OCI-LY1 (cell line): Measurements from ENCODE around the gene SLC13A5.
A peak's percentile ranks its signal among the peaks of the same experiment; 100 is the strongest.

ENCODE experiments used
- H2AFZ ChIP-seq: fragments of 200-600 bp; sonication (generic), shearing (Covaris generic); 2 replicates; pipeline ENCODE4 v1.6.0; 2014; ENCODE audit warnings: antibody characterized with exemption, mild to moderate bottlenecking, low read length
- H3F3A ChIP-seq: fragments of 200-600 bp; sonication (generic), shearing (Covaris generic); 2 replicates; pipeline ENCODE4 v1.6.0; 2014; ENCODE audit warnings: mild to moderate bottlenecking, antibody characterized with exemption, low read length, moderate library complexity; ENCODE audit not compliant: insufficient read depth
- H3K27ac ChIP-seq: fragments of 200-600 bp; sonication (generic); 2 replicates; pipeline ENCODE4 v1.5.1; 2014; ENCODE audit warnings: low read length, mixed run types, mild to moderate bottlenecking, low read depth; ENCODE audit not compliant: poor library complexity, severe bottlenecking
- H3K27me3 ChIP-seq: fragments of 200-600 bp; sonication (generic); 2 replicates; pipeline ENCODE4 v1.6.0; 2014; ENCODE audit warnings: antibody characterized with exemption, mild to moderate bottlenecking, low read length, moderate library complexity; ENCODE audit not compliant: insufficient read depth
- H3K36me3 ChIP-seq: fragments of 200-600 bp; sonication (generic); 2 replicates; pipeline ENCODE4 v1.6.1; 2014; ENCODE audit warnings: mild to moderate bottlenecking, antibody characterized with exemption, low read length, moderate library complexity, mixed read lengths; ENCODE audit not compliant: insufficient read depth
- H3K4me1 ChIP-seq: fragments of 200-600 bp; sonication (generic); 2 replicates; pipeline ENCODE4 v1.5.1; 2014; ENCODE audit warnings: mild to moderate bottlenecking, low read length, moderate library complexity; ENCODE audit not compliant: insufficient read depth, severe bottlenecking
- H3K4me2 ChIP-seq: fragments of 200-600 bp; sonication (generic), shearing (Covaris generic); 2 replicates; pipeline ENCODE4 v1.6.1; 2014; ENCODE audit warnings: low read length
- H3K4me3 ChIP-seq: fragments of 200-600 bp; sonication (generic); 2 replicates; pipeline ENCODE4 v1.5.1; 2014; ENCODE audit warnings: low read length, low read depth, mild to moderate bottlenecking, mixed read lengths; ENCODE audit not compliant: poor library complexity, severe bottlenecking
- H3K79me2 ChIP-seq: fragments of 200-600 bp; shearing (Covaris generic); 2 replicates; pipeline ENCODE4 v1.6.1; 2016; ENCODE audit warnings: mixed run types, low read length, mixed read lengths; ENCODE audit not compliant: insufficient read depth
- H3K9ac ChIP-seq: fragments of 200-600 bp; sonication (generic), shearing (Covaris generic); 2 replicates; pipeline ENCODE4 v1.6.1; 2014; ENCODE audit warnings: mild to moderate bottlenecking, low read length, mixed read lengths
- H3K9me2 ChIP-seq: fragments of 200-600 bp; sonication (generic), shearing (Covaris generic); 2 replicates; pipeline ENCODE4 v1.6.1; 2014; ENCODE audit warnings: low read depth, mild to moderate bottlenecking, low read length, mixed read lengths
- H3K9me3 ChIP-seq: fragments of 200-600 bp; shearing (Covaris generic); 2 replicates; pipeline ENCODE4 v1.6.1; 2014; ENCODE audit warnings: low read length, mixed read lengths
- H4K20me1 ChIP-seq: fragments of 200-600 bp; sonication (generic), shearing (Covaris generic); 2 replicates; pipeline ENCODE4 v1.6.0; 2016; ENCODE audit warnings: mild to moderate bottlenecking, low read length; ENCODE audit not compliant: insufficient read depth
- EZH2 ChIP-seq: fragments of 200-600 bp; sonication (generic), shearing (Covaris generic); IDR thresholded peaks from 2 replicates; pipeline ENCODE4 v1.8.0; 2017; ENCODE audit warnings: borderline replicate concordance, mixed run types, mild to moderate bottlenecking, antibody characterized with exemption, low read length, moderate library complexity, mixed read lengths
- TF ChIP-seq, protein P1 (sequence below): fragments of 200-600 bp; sonication (generic), shearing (Covaris generic); IDR thresholded peaks from 2 replicates; pipeline ENCODE4 v1.5.1; 2017; ENCODE audit warnings: mild to moderate bottlenecking, antibody characterized with exemption, low read length, moderate library complexity, mixed read lengths

Gene SLC13A5

GRCh38 chr17:6702567-6703215 is 10.5 kb downstream of the SLC13A5 start:
- H3K9me2 ChIP-seq, result no peaks in the 10 kb centered on the region
- no peak overlapping the region for H3K9ac ChIP-seq
- no peaks in the 10 kb centered on the region for H3K9me3 ChIP-seq
- H2AFZ ChIP-seq, result no peak overlapping the region
- no peak overlapping the region for H3K27ac ChIP-seq
- no peaks in the 10 kb centered on the region for H3K79me2 ChIP-seq
- no peaks in the 10 kb centered on the region for H4K20me1 ChIP-seq
- no peak overlapping the region for H3K4me2 ChIP-seq
- no peaks in the 10 kb centered on the region for H3F3A ChIP-seq
- no peaks in the 10 kb centered on the region for H3K36me3 ChIP-seq
- TF ChIP-seq, protein P1, sequence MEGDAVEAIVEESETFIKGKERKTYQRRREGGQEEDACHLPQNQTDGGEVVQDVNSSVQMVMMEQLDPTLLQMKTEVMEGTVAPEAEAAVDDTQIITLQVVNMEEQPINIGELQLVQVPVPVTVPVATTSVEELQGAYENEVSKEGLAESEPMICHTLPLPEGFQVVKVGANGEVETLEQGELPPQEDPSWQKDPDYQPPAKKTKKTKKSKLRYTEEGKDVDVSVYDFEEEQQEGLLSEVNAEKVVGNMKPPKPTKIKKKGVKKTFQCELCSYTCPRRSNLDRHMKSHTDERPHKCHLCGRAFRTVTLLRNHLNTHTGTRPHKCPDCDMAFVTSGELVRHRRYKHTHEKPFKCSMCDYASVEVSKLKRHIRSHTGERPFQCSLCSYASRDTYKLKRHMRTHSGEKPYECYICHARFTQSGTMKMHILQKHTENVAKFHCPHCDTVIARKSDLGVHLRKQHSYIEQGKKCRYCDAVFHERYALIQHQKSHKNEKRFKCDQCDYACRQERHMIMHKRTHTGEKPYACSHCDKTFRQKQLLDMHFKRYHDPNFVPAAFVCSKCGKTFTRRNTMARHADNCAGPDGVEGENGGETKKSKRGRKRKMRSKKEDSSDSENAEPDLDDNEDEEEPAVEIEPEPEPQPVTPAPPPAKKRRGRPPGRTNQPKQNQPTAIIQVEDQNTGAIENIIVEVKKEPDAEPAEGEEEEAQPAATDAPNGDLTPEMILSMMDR, result no peak
- no peak for TF ChIP-seq EZH2
- no peaks in the 10 kb centered on the region for H3K4me1 ChIP-seq
- H3K4me3 ChIP-seq, result no peak overlapping the region
- H3K27me3 ChIP-seq, result no peaks in the 10 kb centered on the region

- Histone ChIP-seq H3K79me2 (no peaks in the 10 kb centered on the region), H3K27ac (no peak overlapping the region), H2AFZ (no peak overlapping the region), H3K9ac (no peak overlapping the region), H3K9me3 (no peaks in the 10 kb centered on the region), H3K4me2 (no peak overlapping the region; the same call in 1 of the 2 replicates), H3K27me3 (no peaks in the 10 kb centered on the region), H3K36me3 (no peaks in the 10 kb centered on the region), H3F3A (no peaks in the 10 kb centered on the region), H3K4me3 (no peak overlapping the region), H3K9me2 (no peaks in the 10 kb centered on the region), H4K20me1 (no peaks in the 10 kb centered on the region), H3K4me1 (no peaks in the 10 kb centered on the region)
- TF ChIP-seq, protein P1, result peak; percentile 51
- no peak for TF ChIP-seq EZH2
Observed at GRCh38 chr17:6701719-6702118, 11.4 kb downstream of the SLC13A5 start.

GRCh38 chr17:6700948-6701307 is 12.2 kb downstream of the SLC13A5 start:
- no peaks in the 10 kb centered on the region for H4K20me1 ChIP-seq
- H3F3A ChIP-seq, result no peaks in the 10 kb centered on the region
- no peaks in the 10 kb centered on the region for H3K9me3 ChIP-seq
- TF ChIP-seq, protein P1, result no peak
- TF ChIP-seq EZH2, result no peak
- H3K4me2 ChIP-seq, result no peak overlapping the region
- no peaks in the 10 kb centered on the region for H3K36me3 ChIP-seq
- H3K27me3 ChIP-seq, result no peaks in the 10 kb centered on the region
- H2AFZ ChIP-seq, result no peak overlapping the region
- no peak overlapping the region for H3K4me3 ChIP-seq
- H3K79me2 ChIP-seq, result no peaks in the 10 kb centered on the region
- H3K9ac ChIP-seq, result no peak overlapping the region
- no peaks in the 10 kb centered on the region for H3K4me1 ChIP-seq
- H3K9me2 ChIP-seq, result no peaks in the 10 kb centered on the region
- H3K27ac ChIP-seq, result no peak overlapping the region
